ENCODE measurements around the gene TMEM212.

TMEM212 gene

DNA sequence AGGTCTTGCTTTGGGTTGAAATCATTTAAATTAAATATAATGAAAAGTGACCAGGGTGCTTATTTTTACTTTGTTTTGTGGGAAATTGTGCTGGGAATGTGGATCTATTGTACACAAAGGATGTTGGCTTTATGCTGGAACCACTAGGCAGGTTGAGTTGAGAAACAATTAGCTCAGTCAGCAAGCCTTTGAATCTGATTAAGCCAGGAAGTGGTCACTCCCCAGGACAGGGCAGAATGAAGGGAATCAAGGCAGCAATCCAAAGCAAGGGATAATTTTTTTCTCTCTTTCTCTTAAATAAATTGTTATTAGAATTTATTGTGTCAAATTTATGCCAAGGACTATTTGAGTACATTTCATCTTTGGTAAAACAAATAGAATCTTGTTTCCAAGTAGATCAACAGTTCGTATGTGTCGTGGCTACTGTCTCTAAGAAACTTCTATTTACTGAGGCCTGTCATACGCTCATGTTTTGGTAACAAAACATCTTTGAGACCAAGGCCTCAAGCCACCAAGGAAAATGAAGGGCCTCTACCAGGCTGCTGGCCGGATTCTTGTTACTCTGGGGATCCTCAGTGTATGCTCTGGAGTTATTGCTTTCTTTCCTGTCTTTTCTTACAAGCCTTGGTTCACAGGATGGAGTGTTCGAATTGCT is at the start of gene TMEM212:
TMEM212 (plus strand) TSS at position 486 of the 655 bp plus-strand sequence; CDS start at position 521, 35 bp downstream.
- no peak for DNase-seq

DNA sequence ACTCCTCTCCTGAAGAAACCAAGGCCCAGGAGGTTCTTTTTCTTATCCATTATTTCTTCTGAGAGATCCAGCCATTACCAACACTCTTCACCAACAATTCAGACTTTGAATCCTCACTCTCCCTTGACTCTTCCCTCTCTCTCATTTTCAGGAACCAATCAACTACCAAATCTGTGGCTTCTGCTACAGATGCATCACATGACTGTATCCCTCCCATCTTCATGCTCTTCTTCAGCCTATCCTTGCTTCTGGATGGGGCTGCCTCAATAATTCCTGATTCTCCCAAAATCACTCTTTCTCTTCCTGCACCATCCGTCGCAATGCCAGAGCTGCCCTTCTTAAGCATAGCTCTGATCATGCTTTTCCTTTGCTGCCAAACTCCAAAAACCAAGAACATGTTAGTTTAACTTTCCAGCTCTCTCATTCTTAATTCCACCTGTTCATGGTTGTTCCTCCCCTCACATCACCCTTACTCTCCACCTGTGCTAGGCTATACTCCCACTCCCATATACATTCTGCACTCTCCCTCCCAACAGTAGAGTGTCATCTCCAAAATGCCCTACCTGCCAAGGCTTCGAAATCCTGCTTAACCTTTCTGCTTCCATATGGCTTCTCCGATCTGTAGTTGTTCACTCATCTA is 46.4 kb upstream of the TMEM212 start:
- no peak for DNase-seq

DNA sequence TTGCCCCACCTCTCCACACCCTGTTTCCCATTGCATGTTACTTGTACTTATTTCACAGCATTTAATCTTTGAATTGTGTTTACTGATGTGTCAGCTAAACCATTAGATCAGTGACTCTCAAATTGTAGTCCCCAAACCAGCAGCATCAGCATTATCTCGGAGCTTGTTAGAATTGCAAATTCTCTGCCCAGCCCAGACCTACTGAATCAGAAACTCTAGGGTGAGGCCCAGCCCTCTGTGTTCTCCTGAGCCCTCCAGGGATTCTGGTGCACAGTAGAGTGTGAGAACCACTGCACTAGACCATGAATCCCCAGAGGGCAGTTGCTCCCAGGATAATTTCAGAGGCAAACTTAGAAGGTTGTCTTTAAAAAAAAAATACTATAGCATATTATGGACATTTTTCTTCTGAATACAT is 45.9 kb upstream of the TMEM212 start:
- no peak for DNase-seq

DNA sequence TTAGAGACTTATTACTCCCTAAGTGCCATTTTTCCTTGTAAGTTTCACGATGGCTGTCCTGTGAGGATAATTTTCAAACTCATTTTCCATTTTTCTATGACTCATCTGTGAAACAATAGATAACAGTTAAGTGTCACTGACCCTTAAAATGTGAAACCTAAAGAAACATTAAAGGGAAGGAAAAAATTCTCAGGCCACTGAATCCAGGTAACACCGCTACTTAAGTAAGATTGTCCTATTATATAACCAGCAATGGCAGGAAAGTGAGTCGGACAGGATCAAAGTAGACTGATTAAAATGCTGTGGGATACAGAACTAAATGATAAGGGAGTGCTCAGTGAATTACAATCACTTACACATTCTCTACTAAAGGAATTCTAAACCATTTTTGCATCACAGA is 45.3 kb upstream of the TMEM212 start:
- no peak for DNase-seq

DNA sequence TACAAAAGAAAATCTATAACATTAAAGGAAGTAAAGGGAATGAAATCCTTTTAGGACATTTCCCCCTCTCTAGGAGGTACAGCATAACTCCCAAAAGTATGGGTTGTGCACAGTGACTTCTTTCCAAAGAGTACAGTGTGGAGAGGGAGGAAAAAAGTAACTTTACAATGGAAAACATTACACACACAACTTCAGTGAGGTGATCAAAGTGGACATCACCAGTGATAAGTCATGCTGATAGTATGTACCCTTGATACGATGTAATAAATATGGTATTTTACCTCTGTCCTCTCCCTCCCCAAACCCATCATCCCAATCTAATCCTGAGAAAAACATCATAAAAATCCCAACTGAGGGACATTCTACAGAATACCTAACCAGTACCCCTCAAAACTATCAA is 43.6 kb upstream of the TMEM212 start:
- DNase-seq, result no peak

DNA sequence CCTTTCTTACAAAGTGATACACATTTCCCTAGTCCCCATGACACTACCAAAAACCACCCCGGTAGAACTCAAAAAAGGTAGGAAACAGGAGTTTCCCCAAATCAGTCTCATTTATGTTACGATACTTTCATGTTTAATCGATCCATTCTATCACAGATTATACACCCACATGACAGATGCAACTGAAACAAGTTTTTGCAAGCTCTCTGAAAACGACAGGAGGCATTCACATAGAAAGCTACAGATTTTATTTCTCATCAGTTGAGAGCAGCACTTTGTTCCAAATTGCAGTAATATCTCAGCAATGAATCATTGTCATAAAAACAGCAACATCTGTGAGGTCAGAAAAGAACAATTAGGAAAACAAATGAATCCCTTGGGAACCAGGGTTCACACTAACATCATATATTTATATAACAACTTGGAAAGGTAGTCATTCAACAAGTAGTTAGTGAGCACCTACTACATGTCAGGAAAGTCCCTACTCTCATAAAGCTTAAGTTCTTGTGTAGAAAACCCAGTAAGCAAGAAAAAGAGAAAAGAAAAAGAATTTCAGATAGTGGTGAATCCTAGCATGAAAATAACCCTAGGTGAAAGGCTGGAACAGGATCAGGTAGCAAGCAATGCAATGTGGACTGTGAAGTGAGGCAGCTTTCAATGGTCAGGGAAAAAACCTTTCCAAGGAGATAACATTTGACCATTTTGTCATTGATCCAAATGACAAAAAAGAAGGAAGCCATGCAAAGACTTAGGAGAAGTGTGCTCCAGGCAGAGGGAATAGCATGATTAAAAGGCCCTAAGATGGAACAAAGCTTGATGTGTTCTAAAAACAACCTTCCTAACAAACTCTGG is 41.2 kb upstream of the TMEM212 start:
- DNase-seq, result no peak

DNA sequence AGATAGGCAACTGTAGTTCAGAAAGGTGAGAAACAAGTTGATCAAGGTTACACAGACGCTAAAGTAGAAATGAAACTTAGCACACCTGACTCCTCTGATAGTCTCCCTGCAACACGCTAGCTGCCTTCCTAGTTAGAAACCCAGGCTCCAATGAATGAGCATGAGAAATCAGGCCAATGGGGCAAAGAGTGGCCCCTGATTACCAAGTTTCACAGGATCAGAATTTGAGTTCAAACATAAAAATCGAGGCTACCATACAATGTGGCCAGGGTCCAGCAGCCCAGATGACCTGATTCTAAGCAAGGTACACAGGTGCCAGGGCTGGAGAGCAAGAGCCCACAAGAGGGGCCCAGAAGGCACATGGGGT is 40.6 kb upstream of the TMEM212 start:
- no peak for DNase-seq

DNA sequence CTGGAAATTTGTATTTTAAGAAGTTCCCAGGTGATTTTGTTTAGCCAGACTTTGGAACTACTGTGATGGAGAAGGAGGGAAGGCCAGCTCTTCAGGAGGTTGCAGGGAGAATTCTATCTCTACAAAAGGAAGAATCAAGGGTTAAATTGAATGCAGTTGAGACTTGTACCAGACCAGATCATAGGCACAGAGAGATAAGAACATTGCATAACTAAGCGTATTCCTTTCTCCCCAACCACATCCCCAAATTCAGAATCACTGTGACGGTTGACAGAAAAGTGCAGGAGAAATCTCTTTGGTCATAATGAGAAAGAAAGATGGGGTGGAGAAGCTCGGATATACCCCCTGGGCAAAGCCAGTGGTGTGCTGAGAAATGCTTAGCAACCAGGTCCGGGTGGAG is 40.1 kb upstream of the TMEM212 start:
- no peak for DNase-seq

DNA sequence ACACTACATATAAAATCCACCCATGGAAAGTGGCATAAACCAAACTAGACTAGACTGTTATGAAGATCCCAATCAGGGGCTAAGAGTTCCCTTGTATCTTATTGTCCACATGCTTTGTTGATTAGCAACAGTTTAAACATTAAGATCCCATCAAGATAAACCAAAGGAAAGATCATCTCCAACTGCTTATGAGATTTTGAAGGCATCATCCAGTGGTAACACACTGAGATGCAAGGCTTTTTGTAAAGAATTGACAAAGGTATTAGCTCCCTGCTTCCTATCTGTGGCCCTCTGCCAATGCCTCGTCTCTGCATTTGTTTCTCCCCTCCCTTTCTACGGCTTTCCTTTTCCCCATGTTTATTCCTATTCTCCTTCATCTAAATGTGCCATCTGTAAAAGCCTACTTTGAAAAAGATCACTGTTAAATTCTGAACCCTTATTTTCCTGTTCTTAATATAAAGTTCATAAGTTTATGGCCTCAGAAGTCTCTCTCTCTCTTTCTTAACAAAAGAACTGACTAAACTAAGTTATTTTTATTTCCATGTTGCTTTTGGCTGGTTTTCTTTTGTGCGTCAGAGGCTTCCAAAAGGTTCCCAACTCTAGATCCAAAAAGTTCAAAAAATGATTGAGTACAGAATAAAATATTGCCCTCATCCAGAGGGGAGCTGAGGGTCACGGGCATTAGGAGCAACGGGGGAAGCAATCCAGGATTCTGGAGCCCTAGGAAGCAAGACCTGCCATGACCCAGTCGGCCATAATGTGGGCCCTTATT is 38.3 kb upstream of the TMEM212 start:
- no peak for DNase-seq

DNA sequence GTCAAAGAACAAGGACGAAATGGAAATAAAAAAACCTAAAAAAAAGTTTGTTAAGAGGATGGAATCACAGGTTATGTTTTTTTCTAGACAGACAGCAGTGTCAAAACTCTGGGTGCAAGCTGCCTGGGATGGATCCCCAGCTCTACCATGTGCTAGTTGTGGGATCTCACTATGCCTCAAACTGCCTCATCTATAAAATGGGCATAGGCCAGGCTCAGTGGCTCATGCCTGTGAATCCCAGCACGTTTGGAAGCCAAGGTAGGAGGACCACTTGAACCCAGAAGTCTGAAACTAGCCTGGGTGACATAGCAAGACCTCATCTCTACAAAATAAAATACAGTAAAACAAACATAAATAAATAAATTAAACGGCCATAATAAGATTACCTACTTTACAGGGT is 37.5 kb upstream of the TMEM212 start:
- no peak for DNase-seq

DNA sequence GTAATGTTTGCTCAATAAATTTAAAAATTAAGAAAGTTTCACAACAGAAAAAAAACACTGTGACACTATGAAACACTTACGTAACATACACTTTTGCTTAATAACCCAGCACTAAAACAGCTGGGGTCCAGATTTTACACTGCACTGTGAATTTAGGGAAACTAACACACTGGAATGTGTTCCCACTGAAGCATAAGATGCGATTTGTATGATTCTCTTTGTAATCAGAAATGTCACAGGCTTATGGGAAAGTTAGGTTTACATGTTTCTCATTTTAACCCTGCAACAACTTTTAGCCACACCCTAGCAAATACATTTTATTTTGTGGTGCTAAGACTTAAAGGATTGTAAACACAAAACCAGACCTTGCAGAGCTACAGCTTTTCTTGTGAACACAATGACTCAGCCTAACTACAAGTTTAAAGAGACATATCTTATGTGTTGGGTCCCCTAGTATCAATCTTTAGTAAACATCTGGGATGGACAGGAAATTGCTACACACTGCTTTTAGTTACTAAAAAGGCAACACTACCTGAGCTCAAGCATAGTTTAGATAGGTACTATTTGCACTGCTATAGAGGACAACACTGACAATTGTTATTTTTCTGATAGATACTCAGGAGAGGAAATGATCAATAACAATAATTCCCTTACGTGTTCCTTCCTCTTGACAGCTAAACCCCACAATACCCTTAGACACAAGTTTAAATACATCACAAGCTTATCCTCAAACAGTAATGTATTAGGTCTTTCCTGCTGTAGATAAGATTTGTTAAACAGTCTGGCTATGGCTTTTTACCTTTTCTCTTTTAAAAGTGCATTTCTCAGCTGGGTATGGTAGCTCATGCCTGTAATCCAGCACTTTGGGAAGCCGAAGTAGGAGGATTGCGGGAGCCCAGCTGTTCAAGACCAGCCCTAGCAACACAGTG is 36.7 kb upstream of the TMEM212 start:
- DNase-seq, result peak; percentile 79 to 81

DNA sequence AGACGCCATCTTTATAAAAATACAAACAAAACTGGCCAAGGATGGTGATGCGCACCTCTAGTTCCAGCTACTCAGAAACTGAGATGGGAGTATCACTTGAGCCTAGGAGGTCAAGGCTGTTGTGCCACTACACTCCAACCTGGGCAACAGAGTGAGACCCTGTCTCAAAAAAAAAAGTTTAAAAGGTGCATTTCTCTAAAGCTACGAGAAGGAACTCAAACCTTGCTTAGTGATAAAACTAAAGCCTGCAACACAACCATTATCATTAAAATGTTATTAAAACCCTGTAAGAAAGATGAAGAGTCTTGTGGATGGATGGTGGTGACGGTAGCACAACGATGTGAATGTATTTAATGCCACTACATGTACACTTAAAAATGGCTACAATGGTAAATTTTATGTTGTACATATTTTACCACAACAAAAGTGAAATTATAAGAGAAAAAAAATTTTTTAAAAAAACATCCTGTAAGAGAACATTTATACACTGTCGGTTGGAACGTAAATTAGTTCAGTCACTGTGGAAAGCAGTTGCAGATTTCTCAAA is 35.9 kb upstream of the TMEM212 start:
- no peak for DNase-seq

DNA sequence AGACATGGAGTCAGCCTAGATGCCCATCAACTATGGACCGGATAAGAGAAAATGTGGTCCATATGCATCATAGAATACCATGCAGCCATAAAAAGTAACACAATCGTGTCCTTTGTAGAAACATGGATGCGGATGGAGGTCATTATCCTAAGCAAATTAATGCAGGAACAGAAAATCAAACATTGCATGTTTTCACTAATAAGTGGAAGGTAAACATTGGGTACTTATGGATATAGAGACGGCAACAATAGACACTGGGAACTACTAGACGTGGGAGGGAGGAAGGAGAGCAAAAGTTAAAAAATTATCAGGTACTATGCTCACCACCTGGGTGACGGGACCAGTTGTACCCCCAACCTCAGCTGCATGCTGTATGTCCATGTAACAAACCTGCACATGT is 35.3 kb upstream of the TMEM212 start:
- DNase-seq, result no peak

DNA sequence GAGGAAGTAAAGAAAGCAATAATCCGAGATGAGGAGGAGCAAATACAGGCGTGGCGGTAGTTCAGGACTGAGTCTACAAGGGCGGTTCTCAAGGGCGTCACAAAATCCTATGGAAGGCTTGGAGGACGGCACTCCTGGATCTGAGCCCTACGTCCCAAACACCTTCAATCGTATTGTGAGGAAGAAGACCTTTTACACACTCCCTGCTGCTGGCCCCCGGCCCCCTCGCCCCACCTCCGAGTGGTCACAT is 33.6 kb upstream of the TMEM212 start:
- no peak for DNase-seq

DNA sequence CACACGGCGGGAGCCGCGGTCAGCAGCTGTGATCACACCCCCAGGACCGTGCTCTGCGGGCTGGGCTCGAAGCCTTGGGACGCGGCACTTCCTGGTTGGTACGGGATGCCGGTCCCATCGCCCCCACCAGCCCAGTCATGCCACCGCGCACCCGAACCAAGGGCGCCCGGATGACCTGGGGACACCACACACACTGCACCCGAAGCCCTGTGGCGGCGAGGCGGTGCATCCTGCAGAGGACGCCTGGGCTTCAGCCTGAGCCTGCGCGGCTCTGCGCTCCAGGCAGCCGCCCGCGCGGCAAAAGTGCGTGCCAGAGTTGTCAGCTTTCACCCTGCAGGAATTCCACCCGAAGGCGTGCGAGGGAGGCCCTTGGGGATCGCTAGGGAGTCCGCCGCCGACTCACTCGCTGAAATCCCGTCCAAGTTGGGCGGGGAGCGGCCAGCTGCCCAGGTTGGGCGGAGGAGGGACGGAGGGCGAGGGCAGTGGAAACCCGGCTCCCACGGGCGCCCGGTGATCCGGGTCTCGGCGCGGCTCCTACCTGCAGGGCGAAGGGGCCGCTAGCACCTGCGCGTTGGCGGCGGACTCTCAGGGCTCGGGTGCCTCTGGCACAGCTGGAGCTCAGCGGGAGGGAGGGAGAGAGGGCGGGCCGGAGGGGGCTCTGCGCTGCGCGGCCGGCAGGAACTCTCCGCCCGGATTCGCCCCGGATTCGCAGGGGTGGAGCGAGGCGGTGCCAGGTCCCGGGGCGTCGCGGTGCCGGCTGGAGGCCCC is 33.1 kb upstream of the TMEM212 start, which contains the start of gene PLD1:
PLD1 (minus strand) TSS at position 623 of the 768 bp plus-strand sequence. CDS start 72,432 bp downstream, outside the sequence.
- no peak for DNase-seq

DNA sequence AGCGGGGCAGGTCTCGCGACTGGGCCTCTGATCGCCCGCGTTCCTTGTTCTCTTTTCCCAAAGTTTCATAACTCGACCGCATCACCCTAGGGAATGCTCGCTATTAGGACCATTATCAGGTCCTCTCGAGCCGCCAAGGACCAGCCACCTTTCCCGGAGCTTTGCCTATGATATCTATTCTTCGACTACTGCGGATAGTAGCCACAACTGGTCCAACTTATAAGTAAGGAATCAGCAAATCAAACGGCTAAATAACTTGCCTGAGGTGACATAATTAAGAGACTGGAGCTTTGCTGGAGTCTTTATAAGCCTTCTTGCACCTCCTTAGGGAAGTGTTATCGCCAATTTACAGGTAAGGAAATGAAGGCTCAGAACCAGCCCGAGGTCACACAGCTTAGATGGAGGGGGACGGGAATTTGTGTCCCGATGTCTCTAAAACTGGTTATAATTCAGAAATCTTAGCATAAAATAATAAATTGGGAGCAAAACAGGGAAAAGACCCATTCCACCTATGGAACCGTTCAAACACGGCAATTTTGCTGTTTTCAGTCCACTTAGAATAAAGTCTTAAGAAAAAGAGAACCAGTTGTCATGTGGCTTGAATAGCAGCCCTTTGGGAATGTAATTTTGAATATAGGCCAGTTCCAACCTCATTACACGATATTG is 32.4 kb upstream of the TMEM212 start:
- DNase-seq, result no peak

DNA sequence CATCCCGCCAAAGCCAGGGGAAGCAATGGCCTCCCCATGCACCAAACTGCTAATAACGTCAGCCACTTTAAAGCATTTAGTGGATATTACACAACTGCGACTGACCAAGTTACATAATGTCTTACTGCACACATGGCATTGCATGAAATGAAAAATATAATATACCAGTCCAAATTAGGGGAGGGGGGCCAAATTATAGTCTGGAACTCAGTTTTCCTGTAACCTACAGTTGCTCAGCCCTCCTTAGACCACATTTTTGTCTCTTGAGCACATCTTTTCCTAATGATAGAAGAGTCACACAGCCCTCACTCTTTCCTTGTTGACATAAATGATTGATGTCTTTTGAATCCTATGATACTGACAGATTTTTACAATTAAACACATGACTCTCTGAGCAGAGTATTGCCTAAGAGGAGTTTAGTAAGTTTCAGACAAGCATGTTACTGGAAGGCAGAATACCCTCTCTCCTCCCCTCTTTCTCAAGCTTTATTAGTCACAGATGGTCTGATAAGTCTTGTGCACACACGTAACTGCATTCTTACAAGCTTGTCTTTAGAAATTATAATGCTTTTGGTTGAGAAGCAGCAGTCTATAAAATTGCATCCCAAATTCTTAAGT is 31.7 kb upstream of the TMEM212 start:
- DNase-seq, result peak; percentile 89 to 90

DNA sequence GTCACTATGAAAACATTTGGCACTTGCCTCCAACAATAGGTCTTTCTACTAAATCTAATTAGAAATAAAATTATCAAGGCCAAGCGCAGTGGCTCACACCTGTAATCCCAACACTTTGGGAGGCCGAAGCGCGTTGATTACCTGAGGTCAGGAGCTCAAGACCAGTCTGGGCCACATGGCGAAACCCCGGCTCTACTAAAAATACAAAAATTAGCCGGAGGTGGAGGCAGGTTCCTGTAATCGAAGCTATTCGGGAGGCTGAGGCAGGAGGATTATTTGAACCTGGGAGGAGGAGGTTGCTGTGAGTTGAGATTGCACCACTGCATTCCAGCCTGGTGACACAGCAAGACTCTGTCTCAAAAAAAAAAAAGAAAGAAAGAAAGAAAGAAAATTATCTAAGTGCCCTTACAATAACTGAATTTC is 31.2 kb upstream of the TMEM212 start:
- no peak for DNase-seq

DNA sequence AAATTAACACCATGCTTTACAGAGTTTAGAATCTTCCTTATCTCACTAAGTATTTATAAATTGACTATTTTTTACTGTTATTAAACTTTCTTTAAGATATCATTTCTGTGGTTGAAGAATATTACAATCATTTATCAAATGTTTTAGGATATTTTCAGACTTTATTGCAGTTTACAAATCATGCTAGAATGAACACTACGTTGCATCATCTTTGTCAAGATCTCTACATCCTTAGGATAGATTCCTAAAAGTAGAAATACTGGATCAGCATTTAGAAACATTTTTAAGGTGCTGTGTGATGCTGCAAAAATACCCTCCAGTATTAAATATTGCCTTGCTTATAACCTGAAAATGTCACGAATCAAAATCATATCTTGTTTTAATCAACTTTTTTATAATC is 30.3 kb upstream of the TMEM212 start:
- no peak for DNase-seq

DNA sequence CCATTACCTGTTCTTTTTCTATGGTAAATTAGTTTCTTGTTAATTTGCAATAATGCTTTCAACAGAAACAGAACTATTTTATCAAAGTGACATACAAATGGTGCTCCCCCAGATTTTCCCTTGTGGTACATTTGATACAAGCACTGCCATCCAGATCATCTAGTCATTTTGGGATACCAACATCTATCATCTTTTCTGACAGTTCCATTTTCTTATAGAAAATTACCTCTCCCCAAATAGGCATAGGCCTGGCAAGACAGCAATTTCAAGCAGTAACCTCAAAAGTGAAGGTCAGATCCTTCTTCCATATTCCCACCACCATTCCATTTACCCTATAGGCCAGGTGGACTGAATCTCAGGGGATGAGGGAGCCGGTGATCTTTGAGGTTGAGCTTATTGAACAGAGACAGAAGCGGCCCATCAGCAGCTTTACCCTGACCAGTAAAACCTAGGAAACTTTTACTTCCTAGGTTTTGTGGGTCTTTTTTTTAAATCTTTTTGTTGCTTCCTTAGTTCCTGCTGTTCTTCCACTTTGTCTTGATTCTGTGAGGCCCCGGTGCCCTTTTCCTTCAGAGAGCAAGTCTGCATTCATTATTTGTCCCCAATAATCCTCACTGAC is 29.8 kb upstream of the TMEM212 start:
- DNase-seq, result no peak

Measured in AML-193 (cell line).